DND-41 (cell line): ENCODE measurements around the gene CSNK2B.

Experiments
- EZH2 ChIP-seq: IDR thresholded peaks from 3 replicates; pipeline ENCODE4 v1.6.1; 2012; ENCODE audit warnings: borderline replicate concordance, low read depth, mild to moderate bottlenecking, moderate library complexity, low read length, inconsistent platforms; ENCODE audit not compliant: severe bottlenecking
- TF ChIP-seq, protein P1 (sequence below): IDR thresholded peaks from 2 replicates; pipeline ENCODE4 v1.5.1; 2012; ENCODE audit warnings: borderline replicate concordance, low read length, moderate library complexity, mild to moderate bottlenecking; ENCODE audit not compliant: poor library complexity, severe bottlenecking; ENCODE audit errors: extremely low read depth

DNA sequence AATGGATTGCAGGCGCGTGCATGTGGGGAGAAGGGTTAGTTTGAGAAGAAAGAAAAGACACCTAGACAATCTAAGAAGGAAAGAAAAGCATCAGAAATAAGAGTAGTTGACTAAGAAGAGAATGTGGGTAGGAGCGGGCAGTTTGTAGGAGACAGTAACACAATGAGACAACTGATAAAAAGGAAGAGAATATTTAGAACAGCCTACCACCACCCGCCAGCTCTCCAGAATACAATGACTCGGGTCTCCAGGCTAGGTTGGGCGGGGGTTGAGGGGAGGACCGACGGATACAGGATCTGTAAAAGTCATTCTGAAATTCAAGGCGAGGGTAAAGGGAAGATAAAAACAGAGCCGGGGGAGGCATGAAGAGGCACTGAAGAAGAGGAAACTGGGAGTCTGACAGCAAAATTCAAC is 36.5 kb downstream of the CSNK2B start:
- TF ChIP-seq EZH2 = no peak
- TF ChIP-seq, protein P1, sequence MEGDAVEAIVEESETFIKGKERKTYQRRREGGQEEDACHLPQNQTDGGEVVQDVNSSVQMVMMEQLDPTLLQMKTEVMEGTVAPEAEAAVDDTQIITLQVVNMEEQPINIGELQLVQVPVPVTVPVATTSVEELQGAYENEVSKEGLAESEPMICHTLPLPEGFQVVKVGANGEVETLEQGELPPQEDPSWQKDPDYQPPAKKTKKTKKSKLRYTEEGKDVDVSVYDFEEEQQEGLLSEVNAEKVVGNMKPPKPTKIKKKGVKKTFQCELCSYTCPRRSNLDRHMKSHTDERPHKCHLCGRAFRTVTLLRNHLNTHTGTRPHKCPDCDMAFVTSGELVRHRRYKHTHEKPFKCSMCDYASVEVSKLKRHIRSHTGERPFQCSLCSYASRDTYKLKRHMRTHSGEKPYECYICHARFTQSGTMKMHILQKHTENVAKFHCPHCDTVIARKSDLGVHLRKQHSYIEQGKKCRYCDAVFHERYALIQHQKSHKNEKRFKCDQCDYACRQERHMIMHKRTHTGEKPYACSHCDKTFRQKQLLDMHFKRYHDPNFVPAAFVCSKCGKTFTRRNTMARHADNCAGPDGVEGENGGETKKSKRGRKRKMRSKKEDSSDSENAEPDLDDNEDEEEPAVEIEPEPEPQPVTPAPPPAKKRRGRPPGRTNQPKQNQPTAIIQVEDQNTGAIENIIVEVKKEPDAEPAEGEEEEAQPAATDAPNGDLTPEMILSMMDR = no peak
